Measurements from ENCODE around the gene FASTKD2.
"Not testable (repeated sequence)": the region's sequence is repeated elsewhere in the genome, so short reads cannot be mapped to it uniquely, and the experiment has no call there.

Gene FASTKD2

DNA sequence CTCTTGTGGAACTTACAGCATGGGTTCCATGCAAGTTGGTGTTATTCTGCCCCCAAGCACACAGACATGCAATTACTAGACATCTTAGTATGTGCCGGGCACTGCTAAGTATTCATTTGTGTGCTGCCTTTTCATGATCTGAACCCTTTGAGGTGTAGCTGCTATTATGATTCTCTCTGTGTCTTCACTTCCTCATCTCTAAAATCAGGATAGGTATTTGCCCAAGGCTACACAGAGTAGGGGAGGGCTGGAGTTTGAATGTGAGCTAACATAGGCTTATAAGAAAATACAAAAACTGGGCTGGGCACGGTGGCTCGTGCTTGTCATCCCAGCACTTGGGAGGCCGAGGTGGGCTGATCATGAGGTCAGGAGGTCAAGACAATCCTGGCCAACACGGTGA, 27.2 kb downstream of the FASTKD2 start:
- DNase-seq (ENCODE audit: low spot score) = no peak

- DNase-seq (ENCODE audit: low spot score) = no peak
Observed at GRCh38 chr2:206797376-206797775, 32.0 kb downstream of the FASTKD2 start.

DNA sequence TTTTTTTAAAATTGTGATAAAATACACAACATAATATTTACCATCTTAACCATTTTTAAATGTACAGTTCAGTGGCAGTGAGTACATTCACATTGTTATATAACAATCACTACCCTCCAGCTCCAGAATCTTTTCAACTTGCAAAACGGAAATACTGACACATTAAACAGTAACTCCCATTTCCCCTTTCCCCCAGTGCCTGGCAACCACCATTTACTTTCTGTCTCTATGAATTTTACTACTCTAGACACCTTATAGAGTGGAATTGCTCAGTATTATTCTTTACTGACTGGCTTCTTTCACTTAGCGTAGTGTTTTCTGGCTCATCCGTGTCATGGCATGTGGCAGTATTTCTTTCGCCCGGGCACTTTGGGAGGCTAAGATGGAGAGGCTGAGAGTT, 32.6 kb downstream of the FASTKD2 start:
- DNase-seq (ENCODE audit: low spot score) = no peak

GRCh38 chr2:206799083-206799482, 33.7 kb downstream of the FASTKD2 start:
- DNase-seq (ENCODE audit: low spot score) = peak; percentile 6

- DNase-seq (ENCODE audit: low spot score) = peak; percentile 71
Observed at GRCh38 chr2:206800506-206801417, 35.4 kb downstream of the FASTKD2 start.

DNA sequence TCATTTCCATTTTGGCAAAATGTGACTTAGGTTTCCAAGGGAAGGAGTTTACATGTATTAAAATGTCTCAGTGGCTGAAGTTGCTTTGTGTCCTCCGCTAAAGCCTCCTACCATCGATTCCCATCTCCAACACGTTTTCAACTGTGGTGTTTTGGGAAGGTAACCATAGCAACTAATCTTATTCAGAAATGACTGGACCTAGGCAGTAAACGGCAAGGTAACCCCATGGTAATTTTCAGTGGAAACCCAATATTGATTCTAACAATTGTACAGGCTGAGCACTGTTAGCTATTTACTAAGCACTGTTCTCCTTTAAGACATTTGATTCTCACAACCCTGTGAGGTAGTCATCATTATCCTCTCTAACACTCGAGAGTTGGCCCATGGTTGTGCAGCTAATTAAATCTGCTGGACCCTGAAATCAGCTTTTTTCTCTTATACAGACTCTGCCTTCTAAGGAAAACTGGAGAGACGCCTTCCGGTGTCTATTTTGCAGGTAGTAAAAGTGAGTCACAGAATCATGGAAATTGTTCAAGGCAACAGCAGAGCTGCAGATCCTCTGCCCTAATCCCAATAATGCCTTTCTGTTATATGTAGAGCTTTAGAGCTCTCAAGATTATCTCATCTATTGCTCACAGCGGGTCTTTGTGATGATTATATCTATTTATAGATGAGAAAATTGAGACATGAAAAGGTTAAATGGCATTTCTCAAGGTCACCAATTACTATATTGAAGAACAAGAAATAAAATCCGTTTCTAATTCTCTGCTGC, 36.2 kb downstream of the FASTKD2 start:
- no peak for DNase-seq (ENCODE audit: low spot score)

DNA sequence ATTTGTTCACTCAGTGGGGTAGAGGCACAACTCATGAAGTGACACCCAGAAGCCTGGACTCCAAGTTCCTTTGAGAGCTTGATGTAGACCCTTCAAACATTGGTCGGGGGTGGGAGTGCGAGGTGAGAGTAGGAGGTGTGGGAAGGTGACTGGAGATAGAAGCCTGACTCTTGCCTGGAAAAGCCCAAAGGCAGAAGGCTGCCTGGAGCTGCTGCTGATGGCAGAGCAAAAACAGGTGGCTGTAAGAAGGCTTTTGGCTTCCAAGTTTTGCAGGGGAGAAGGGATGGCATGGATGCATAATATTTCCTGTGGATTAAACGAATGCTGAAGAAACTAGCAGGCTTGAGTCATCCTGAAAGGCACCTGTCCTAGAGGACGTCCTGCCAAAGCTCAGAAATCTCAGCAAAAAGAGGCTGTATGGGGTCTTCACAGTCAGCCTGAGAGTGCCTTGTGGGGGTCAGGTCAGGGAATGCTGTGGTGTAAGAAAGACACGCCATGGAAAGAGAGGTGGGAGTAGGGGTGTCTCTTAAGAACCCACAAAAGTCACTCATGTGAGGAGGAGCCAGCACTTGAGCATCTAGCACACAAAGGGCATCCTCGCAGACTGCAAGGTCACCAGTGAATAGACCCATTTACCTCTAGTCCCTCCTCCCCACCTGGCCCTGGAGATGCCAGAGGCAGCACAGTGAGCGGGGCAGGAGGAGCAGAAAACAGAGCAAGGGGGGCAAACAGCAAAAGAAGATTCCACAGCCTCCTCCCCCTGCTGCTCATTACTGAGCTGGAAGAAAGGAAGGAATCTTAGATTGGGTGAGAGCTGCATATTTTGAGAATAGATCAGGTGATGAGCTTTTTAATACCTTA, 37.5 kb downstream of the FASTKD2 start:
- DNase-seq (ENCODE audit: low spot score) = no peak

DNA sequence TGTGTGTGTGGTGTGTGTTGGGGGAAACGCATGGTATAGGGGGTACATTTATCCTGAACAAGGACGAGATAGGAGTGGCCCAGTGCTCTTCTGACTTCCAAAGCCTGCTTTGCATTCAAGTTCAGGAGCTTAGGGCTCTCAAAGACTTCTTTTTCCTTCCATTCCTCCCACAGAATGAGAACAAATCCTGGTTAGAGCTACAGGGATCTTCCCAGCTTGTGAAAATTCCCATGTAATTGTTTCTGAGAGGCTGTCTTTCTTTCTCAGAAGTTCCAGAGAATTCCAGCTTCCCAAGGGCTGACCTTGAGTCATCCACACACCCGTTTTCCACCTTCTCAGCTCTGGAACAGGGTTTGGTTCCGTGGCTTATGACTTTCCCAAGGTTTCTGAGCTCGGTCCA, 38.9 kb downstream of the FASTKD2 start:
- DNase-seq (ENCODE audit: low spot score) = no peak

DNA sequence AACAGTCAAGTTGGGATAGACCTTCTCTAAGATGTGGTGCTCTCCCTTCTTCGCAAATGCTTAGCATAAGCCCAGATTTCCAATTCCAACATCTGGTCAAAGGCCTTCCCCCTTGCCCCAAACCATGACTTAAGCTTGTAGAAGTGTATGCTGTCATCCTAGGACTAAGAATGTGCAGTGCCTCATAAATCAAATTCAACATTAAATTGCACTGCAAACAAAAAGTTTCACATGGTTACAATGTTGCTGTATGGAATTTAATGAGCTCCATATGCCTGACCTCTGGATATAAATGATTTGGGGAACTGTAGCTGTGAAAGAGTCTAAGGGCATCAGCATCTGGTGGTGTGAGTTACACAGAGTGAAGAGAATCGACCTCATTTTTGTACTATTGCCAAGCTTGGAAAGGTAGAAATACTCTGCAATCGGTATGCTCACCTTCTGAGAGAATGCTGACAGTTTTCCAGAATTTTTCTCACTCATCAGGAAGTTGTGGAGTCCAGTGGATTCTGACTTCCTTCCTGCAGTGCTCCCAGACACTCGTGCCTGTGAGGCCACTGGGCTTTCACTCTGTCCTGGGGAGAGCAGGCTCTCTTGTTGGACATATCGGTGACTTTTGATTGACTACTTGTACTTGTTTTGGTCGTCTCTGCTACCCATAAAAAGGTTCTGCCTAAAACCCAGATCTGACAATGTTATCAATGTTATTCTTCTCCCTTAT, 40.6 kb downstream of the FASTKD2 start:
- DNase-seq (ENCODE audit: low spot score) = no peak

DNA sequence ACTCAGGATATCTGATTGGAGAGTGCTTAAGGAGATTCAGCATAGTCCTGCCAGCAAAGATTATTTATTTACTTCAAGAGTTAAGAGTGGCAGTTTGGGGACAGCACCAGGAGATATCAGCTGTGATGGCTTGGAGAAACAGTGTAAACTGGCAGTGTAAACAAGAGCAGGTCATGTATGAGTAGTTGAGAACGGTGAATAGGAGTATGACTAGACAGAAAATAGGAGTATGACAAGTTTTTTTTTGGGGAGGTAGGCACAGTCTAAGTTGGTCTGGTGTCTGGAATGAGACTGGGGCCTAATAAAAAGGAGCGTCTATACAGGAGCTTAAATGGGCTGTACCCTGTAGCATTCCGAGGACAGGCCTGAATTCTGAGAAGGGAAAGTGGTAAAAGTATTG, 42.2 kb downstream of the FASTKD2 start:
- not testable (repeated sequence) for DNase-seq (ENCODE audit: low spot score)

DNA sequence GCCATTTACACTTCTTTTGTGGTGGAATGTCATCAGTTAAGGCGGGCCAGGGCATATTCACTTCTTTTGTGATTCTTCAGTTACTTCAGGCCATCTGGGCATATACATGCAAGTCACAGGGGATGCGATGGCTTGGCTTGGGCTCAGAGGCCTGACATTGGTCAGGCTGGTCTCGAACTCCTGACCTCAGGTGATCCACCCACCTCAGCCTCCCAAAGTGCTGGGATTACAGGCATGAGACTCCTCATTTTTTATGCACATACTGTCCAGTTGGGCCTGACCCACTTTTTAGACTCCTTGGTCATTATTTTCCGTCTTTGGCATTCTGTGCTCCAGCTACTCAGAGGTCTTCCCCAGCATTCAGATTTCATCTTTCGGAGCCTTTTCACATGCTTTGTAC, 47.1 kb downstream of the FASTKD2 start:
- not testable (repeated sequence) for DNase-seq (ENCODE audit: low spot score)

GRCh38 chr2:206814498-206814897, 49.1 kb downstream of the FASTKD2 start:
- DNase-seq (ENCODE audit: low spot score) = no peak

DNA sequence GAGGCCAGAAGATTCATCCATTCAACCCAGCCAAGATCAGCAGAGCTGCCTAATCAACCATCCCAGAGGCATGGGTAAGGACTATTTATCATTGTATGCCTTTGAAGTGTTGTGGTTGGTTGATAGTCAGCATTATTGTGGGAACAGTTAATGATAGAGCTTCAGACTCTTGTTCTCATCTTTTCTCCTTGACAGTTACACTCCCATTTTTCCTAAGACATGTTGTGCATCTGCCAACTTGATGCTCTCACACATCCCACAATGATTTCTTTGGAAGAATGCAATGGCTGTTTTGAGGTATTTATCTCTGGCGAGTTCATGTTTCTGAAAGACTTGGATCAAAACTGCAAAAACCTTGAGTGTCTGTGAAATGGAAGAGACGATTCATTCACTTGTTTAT, 55.4 kb downstream of the FASTKD2 start:
- no peak for DNase-seq (ENCODE audit: low spot score)

- no peak for DNase-seq (ENCODE audit: low spot score)
Observed at GRCh38 chr2:206823178-206823577, 57.8 kb downstream of the FASTKD2 start.

- DNase-seq (ENCODE audit: low spot score) = no peak
Observed at GRCh38 chr2:206824087-206824618, 58.7 kb downstream of the FASTKD2 start.

DNA sequence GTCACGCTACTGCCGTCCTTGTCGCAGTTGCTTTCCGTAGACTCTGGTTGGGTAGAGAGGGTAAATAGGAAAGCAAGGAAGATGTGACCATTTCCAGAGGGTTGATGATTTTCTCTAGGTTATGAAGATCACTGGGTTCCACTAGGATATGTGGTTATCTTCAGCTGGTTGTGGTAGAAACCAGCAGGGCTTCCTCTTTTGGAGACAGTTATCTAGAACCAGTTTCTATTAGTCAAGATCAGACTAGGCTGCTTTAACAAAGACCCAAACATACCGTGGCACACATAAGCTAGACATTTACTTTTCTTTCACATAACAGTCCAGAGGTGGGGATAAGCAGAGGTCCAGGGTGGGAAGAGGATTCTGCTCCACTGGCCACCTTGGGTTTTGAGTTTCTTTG, 59.6 kb downstream of the FASTKD2 start:
- no peak for DNase-seq (ENCODE audit: low spot score)

GRCh38 chr2:206831442-206831995, 66.1 kb downstream of the FASTKD2 start:
- no peak for DNase-seq (ENCODE audit: low spot score)

DNA sequence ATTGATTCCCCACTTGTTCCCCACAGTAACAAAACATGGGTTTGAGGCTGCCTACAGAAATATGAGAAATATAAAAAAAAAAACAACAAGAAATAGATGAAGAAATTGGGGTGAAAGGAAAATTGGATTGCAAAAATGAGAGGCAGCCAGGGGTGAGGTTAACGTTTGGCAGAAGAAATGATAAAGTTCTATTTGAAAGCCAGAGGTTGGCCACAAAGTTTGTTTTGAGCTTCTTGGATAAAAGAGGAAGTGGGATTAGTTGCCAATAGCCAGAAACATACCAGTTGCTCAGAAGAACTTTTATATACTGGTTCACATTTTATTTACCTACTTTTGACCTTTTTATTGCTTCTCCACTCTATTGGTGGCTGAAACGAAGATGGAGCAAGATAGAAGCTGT, 67.5 kb downstream of the FASTKD2 start:
- DNase-seq (ENCODE audit: low spot score) = no peak

DNA sequence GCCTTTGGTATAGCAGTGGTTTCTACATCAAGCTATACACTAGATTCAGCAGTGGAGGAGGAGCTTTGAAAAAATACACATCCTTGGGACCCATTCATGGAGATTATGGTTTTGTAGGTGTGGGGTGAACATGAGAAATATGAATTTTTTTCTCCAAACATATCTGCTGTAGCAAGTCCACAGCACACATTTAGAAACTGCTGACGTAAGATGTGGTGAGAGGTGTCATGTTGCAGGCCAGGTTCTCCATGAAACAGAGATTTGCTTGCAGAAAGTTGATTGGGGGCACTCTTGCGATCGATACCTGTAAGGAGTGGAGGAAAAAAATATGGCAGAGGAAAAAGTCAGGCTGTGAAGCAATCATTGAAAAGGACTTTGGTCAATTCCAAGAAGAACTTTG, 67.9 kb downstream of the FASTKD2 start:
- no peak for DNase-seq (ENCODE audit: low spot score)

DNA sequence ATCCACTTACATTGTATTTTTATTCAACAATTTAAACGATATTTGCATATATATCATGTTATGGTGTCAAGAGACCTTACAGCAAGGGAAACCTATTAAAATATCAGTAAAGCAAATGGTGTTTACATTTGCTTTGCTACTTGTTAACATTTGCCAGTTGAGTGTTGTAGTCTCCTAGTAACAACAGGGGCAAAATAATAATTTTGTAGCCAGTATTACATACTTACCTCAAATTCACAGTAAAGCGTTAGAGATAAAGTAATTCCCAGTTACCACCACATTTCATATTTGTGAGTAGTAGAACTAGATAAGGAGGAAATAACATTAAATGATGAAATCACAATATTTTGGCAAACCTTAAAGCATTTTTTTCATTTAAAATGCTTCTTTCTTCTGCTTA, 71.3 kb downstream of the FASTKD2 start:
- no peak for DNase-seq (ENCODE audit: low spot score)

- no peak for DNase-seq (ENCODE audit: low spot score)
Observed at GRCh38 chr2:206837775-206838174, 72.4 kb downstream of the FASTKD2 start.
